AG09319 (cell line): ENCODE results near the gene KCNT2.

Experiments used
- DNase-seq: peaks from one replicate; pipeline ENCODE4 v3.0.0-alpha.2; 2010; ENCODE audit warnings: low read depth; ENCODE audit errors: extremely low read depth
- TF ChIP-seq, protein P1 (sequence below): IDR thresholded peaks from 2 replicates; pipeline ENCODE4 v1.5.1; 2011; ENCODE audit warnings: low read depth, mild to moderate bottlenecking, inconsistent platforms, low read length, moderate library complexity

KCNT2 gene

GRCh38 chr1:196466654-196467053 lies 141.6 kb downstream of the KCNT2 start:
- DNase-seq = no peak
- TF ChIP-seq, protein P1, sequence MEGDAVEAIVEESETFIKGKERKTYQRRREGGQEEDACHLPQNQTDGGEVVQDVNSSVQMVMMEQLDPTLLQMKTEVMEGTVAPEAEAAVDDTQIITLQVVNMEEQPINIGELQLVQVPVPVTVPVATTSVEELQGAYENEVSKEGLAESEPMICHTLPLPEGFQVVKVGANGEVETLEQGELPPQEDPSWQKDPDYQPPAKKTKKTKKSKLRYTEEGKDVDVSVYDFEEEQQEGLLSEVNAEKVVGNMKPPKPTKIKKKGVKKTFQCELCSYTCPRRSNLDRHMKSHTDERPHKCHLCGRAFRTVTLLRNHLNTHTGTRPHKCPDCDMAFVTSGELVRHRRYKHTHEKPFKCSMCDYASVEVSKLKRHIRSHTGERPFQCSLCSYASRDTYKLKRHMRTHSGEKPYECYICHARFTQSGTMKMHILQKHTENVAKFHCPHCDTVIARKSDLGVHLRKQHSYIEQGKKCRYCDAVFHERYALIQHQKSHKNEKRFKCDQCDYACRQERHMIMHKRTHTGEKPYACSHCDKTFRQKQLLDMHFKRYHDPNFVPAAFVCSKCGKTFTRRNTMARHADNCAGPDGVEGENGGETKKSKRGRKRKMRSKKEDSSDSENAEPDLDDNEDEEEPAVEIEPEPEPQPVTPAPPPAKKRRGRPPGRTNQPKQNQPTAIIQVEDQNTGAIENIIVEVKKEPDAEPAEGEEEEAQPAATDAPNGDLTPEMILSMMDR = no peak

GRCh38 chr1:196466166-196466565 lies 142.1 kb downstream of the KCNT2 start:
- DNase-seq = no peak
- TF ChIP-seq, protein P1 = no peak

DNA sequence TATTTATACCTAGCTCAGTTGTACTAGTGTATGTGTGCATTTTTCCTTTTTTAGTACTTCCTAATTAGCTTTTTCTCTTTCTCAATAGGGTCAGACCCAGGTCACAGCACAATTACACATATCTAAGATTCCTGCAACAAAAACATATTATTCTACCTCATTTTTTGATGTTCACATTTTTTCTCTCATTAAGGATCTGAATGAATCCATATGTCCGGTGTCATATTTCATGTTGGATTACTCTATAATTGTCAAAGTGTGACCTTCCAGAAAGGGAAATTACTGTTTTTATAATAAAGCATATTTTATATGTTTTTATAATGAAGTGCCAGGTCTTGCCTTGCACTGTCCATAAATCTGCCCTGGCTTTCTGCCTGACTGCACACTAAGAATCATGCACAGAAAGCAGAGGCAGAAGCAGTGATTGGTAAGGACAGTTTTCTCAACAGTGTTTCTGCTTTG lies 143.7 kb downstream of the KCNT2 start:
- peak; percentile 53 for DNase-seq

DNA sequence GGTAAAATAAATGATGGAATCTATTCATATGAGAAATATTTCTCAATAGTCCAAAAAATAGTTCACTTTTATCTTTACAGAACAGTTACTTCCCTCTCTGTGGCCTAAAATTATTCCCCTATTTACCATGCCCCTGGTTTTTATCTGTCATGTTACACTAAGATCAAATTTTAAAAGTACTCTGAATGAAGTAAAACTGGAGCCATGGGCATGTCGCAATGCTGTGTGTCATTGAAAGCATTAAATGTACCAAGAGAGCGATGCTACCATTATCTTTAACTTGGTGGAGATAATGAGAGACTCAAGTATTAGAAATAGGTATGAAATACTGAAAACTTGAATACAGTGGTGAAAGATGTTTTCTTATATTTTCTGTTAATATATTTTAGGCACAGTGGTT lies 146.2 kb downstream of the KCNT2 start:
- TF ChIP-seq, protein P1 = no peak
- DNase-seq = no peak

More for the DNA sequence above, 143.7 kb downstream of the KCNT2 start:
- TF ChIP-seq, protein P1 = no peak

- TF ChIP-seq, protein P1 = no peak
- DNase-seq = no peak
Measured at GRCh38 chr1:196461521-196461920, 146.7 kb downstream of the KCNT2 start.

- DNase-seq = no peak
- TF ChIP-seq, protein P1 = no peak
Measured at GRCh38 chr1:196459383-196459782, 148.9 kb downstream of the KCNT2 start.

DNA sequence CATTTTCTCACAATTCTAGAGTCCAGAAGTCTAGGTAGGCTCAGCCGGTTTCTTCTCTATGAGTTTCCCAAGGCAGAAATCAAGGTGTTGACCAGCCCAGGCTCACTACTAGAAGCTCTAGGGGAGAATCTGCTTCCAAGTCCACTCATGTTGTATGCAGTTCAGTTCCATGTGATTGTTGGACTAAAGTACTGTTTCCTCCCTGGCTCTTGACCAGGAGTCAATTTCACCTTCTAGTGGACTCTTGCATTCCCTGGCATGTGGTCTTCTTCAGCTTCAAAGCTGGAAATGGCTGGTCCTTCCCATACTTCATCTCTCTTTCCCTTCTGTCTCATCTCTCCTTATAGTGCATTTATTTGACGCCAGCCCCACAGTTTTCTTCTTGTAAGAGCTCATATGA lies 153.4 kb downstream of the KCNT2 start:
- no peak for DNase-seq
- TF ChIP-seq, protein P1 = no peak
